AG09309 (cell line): ENCODE results near the gene PDGFRA.
A peak's percentile ranks its signal among the peaks of the same experiment; 100 is the strongest.
"Not testable (repeated sequence)": the region's sequence is repeated elsewhere in the genome, so short reads cannot be mapped to it uniquely, and the experiment has no call there.

Experiments used
- DNase-seq: peaks from one replicate; pipeline ENCODE4 v3.0.0-alpha.2; 2010; ENCODE audit warnings: low read depth
- H3K4me3 ChIP-seq: 2 replicates; pipeline ENCODE4 v1.5.1; 2011; ENCODE audit warnings: mild to moderate bottlenecking, low read depth, low read length, moderate library complexity; ENCODE audit not compliant: control insufficient read depth
- TF ChIP-seq, protein P1 (sequence below): IDR thresholded peaks from 2 replicates; pipeline ENCODE4 v1.5.1; 2011; ENCODE audit warnings: mild to moderate bottlenecking, low read depth, low read length, inconsistent platforms; ENCODE audit not compliant: insufficient read depth, control insufficient read depth; ENCODE audit errors: missing control alignments

The PDGFRA gene

DNA sequence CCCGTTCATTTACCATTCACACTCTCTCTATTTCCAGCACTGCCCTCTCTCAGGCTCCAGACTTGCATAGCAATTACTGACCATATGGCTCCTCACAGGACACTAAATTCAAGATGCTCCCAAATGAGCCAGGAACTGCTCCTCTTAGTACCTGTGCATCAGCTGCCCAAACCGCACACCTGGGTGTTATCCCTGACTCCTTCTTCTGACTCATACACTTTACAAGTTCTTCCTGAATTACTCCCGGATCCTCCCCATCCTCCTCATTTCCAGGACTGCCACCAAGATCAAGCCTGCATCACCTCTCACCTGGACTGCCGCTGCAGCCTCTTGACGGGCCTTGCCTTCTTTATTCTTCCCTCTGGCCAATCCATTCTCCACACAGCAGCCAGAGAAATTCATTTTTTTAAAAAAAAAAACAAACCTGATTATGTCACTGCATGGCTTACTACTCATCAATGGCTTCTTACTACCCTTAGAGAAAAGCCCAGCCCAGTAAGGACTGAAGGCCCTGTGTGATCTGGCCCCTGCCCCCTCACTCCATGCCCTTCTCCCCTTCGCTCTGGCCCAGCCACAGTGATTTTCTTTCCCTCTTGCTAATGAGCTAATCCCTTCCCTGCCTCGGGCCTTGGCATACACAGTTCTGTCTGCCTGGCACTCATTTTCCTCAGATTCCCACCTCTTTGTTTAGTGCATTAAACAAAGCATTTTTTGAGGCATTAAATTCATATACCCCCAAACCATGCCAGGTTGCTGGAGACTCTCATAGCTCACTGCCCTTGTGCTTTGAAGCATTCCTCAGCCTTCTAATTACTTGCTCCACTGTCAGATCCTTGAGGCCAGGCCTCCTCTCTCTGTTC, 92.0 kb downstream of the PDGFRA start:
- DNase-seq: no peak
- TF ChIP-seq, protein P1, sequence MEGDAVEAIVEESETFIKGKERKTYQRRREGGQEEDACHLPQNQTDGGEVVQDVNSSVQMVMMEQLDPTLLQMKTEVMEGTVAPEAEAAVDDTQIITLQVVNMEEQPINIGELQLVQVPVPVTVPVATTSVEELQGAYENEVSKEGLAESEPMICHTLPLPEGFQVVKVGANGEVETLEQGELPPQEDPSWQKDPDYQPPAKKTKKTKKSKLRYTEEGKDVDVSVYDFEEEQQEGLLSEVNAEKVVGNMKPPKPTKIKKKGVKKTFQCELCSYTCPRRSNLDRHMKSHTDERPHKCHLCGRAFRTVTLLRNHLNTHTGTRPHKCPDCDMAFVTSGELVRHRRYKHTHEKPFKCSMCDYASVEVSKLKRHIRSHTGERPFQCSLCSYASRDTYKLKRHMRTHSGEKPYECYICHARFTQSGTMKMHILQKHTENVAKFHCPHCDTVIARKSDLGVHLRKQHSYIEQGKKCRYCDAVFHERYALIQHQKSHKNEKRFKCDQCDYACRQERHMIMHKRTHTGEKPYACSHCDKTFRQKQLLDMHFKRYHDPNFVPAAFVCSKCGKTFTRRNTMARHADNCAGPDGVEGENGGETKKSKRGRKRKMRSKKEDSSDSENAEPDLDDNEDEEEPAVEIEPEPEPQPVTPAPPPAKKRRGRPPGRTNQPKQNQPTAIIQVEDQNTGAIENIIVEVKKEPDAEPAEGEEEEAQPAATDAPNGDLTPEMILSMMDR: no peak
- no peak overlapping the region for H3K4me3 ChIP-seq

DNA sequence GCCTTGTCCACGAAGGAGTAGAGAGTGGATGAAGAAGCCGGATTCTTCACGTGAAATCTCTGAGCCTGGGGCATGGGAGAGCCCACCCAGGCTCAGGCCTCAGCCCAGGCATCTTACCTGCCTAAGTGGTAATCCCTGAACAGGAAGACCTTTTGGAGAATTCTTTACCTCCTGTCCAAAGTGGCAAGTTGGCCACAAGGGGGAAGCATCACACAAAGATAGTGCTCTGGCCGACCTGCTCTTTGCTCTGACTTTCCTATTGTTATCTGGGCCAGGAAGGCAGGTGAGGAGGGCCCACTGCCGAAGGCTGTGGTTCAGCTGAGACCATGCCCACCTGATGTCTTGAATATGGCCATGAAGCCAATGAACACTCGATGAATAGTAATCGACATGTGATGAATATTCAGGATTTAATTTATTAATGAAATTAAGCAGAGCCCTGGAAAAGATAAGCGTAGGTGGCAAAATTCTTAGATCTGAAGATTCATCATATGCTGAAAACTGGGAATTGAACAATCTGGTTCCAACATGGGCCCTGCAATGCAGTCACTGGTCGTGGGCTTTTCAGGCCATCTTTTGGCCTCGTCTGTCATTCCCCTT, 93.8 kb downstream of the PDGFRA start:
- no peak overlapping the region for H3K4me3 ChIP-seq
- DNase-seq: peak; percentile 10
- TF ChIP-seq, protein P1: peak; percentile 81

DNA sequence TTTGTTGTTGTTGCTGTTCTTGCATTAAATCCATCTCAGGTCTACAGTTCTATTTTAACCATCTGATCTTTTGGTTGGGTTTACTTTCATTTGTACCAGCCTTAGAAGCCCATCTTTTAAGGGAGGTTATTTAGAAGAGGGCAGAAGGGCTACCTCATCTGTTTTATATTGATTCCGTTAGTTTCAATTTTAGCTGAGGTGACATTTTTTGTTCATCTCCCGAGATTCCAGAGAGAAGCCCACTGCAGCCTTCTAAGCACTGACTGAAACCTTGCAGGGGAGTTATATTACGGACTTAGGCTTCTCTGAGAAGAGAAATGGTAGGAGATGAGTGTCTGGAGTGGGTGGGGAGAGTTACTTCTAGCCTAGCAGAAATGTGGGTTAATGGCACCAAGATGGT, 101.8 kb downstream of the PDGFRA start:
- no peak for DNase-seq
- no peak overlapping the region for H3K4me3 ChIP-seq
- TF ChIP-seq, protein P1: no peak

DNA sequence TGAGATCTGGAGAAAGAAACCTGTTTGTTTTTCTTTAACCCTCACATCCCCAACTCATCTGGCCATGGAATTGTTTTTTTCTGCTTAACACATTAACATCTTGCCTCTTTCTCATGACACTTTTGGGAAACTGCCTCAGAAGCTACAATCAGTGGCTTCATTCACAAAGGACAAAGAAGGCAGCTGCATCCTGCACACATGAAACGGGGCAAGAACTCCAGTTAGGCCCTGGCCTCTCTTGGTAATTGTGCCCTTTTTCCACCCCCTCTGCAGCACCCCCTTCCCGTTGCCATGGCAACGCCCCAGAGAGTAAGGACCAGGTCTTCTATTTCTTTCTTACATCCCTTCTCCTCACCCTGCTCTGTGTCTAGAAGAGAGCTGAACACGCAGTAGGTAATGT, 103.4 kb downstream of the PDGFRA start:
- DNase-seq: no peak
- TF ChIP-seq, protein P1: no peak
- no peak overlapping the region for H3K4me3 ChIP-seq

DNA sequence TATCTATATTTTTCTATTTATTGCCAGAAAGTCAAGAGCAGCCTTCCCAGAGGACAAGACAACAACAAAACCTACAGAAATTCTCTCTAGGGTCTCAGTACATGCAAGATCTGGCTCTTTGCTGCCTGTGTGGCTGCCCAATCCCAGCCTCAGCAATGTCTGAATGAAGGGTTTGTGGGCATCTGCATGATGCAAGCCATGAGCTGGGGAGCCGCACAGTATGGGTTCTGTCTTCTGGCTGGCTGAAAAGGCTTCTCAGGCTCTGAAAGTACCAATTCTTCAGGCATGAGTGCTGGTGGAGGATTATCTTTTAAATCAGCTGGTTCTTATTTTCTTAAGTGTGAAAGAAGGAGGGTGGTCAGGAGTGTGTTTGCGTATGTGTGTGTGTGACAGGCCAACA, 104.6 kb downstream of the PDGFRA start:
- TF ChIP-seq, protein P1: no peak
- no peak for DNase-seq
- H3K4me3 ChIP-seq: no peak overlapping the region

DNA sequence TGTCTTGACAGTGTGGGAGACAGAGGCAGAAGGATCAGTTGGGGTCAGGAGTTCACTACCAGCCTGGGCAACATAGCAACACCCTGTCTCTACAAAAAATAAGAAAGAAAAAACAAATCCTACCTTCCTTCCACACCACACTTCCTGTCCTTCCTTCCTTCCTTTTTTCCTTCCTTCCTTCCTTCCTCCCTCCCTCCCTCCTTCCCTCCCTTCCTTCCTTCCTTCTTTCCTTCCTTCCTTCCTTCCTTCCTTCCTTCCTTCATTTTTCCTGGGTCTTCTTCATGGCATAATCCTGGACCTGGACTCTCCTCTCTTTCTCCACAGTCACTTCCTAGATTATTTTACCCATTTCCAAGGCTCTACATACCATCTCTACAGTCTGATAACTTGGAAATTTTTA, 105.7 kb downstream of the PDGFRA start:
- not testable (repeated sequence) for DNase-seq, H3K4me3 ChIP-seq

DNA sequence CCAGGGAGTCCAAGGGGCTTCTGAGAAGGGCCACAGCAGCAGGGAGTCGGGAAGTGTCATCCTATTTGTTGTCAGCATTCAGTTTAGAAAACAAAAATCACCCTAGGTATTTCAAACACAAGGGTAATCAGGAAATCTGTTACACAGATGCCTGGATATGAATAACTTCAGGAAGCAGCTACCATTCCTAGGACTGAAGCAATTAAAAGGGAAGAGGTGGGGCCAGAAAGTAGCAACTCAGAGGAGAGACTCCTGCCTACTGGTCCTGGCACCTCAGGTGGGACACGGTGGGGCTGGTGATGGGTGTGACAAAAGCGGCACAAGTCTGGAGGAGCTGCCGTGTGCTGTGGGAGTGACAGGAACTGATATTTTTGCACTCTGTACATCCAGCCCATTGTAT, 107.9 kb downstream of the PDGFRA start:
- TF ChIP-seq, protein P1: no peak
- H3K4me3 ChIP-seq: no peak overlapping the region
- DNase-seq: no peak

DNA sequence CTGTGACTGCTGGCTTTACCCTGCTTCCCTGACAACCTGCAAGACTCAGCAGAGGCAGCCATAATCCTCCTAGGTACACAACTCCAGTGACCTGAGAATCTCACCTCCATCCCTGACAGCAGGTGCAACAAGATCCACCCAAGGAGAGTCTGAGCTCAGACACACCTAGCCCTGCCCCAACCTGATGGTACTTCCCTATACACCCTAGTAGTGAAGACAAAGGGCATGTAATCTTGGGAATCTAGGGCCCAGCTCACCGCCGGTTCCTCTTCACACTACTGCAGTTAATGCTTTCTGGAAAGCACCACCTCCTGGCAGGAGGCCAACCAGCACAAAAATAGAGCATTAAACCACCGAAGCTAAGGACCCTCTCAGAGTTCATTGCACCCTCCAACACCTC, 113.0 kb downstream of the PDGFRA start:
- not testable (repeated sequence) for H3K4me3 ChIP-seq

More for the DNA sequence above, 113.0 kb downstream of the PDGFRA start:
- not testable (repeated sequence) for DNase-seq
